ENCODE data around the gene EFHC1. TPM values are rescaled to one million over a fixed set of nuclear protein-coding genes. Genes with fewer than 3 reads are reported as not detected.

The EFHC1 gene
- total and polyA plus RNA-seq, 2 donors (not counting 1 experiment from before 2014, with no cell fraction given), result 19.4 to 34.8 TPM

DNA sequence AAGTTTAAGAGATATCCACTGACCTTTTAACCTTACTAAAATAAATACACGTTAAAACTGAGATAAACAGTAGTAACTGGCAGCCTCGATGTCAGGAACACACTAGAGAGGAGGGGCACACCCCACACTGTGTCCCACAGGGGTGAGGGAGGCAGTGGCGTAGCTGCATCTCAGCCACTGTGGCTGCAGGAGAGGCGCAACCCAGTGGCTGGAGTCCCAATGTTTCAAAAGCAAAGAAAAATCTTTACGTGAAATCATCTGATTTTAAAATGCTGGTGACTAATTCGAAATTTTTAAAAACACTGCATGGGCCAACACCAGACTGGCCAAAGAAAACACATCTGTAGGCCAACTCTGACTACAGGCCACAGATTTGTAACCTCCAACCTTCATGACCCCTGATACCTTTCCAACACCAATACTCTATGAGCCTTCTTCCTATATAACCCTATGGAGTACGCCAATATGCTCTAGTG lies 102.0 kb downstream of the EFHC1 start:
- Mint-ChIP-seq H3K4me3 (no peak overlapping the region), H3K4me1 (peaks cover 2% of the 10 kb centered on the region), H3K9me3 (ENCODE audit: insufficient read depth) (no peaks in the 10 kb centered on the region), H3K27ac (no peak overlapping the region), H3K27me3 (no peaks in the 10 kb centered on the region)
- POLR2A ChIA-PET, result no interaction called here
- H3K27ac ChIP-seq (ENCODE audit: low read length in 2 of 2), result no peak overlapping the region
- peaks cover 0 to 4% of the 10 kb centered on the region in 2 experiments for H3K36me3 ChIP-seq (replicated peaks in 1 of 2; ENCODE audit: control extremely low read depth in 1 of 2, control insufficient read depth in 1 of 2, extremely low read depth in 1 of 2, insufficient read depth in 2 of 2, low read length in 1 of 2)
- ATAC-seq (ENCODE audit: low read depth) (no peak), DNase-seq (no peak)
- TF ChIP-seq CTCF (IDR thresholded peaks at IDR 0.05) (no peak), EZH2 (IDR thresholded peaks at IDR 0.05; ENCODE audit: borderline replicate concordance, insufficient read depth, low read depth, low read length, poor library complexity, severe bottlenecking) (no peak)
- 98% methylated on average over 5 of the region's 7 CpGs for WGBS (ENCODE audit: insufficient coverage)
- H3K4me3 ChIP-seq (ENCODE audit: control extremely low read depth in 1 of 5, extremely low read depth in 1 of 5, insufficient read depth in 1 of 5, low read depth in 2 of 5, low read length in 4 of 5), result no peak overlapping the region
- no peaks in the 10 kb centered on the region for H3K4me1 ChIP-seq (ENCODE audit: control insufficient read depth in 2 of 2, insufficient read depth in 2 of 2, low read length in 2 of 2)
- H3K9me3 ChIP-seq (ENCODE audit: control extremely low read depth in 1 of 3, control insufficient read depth in 2 of 3, insufficient read depth in 1 of 3, low read length in 2 of 3), result no peaks in the 10 kb centered on the region
- H3K27me3 ChIP-seq (replicated peaks in 1 of 4; ENCODE audit: control extremely low read depth in 1 of 4, control insufficient read depth in 3 of 4, insufficient read depth in 4 of 4, low read length in 3 of 4), result no peaks in the 10 kb centered on the region
- intact Hi-C loops (cut with micrococcal nuclease), result no loop called here
- CTCF ChIA-PET, result interaction anchor here (1.2 kb wide), 1 partner anchor 105 kb away, joined by 4 read pairs; no protein-coding TSS in a partner anchor
- no peak overlapping the region for H2AFZ ChIP-seq (ENCODE audit: insufficient read depth, low read depth, low read length, poor library complexity, severe bottlenecking)
- no peak overlapping the region for H3K4me2 ChIP-seq (replicated peaks; ENCODE audit: low read depth, low read length, poor library complexity, severe bottlenecking)
- H4K20me1 ChIP-seq (ENCODE audit: control insufficient read depth, insufficient read depth, low read length, poor library complexity, severe bottlenecking), result no peaks in the 10 kb centered on the region
- no peak overlapping the region for H3K9ac ChIP-seq (ENCODE audit: low read length)
- H3K79me2 ChIP-seq (ENCODE audit: control insufficient read depth, insufficient read depth, low read length), result no peaks in the 10 kb centered on the region

GRCh38 chr6:52522655-52523054 lies 102.5 kb downstream of the EFHC1 start:
- Mint-ChIP-seq H3K27me3 (no peaks in the 10 kb centered on the region), H3K4me1 (peaks cover 2% of the 10 kb centered on the region), H3K27ac (no peak overlapping the region), H3K4me3 (no peak overlapping the region), H3K9me3 (ENCODE audit: insufficient read depth) (no peaks in the 10 kb centered on the region)
- WGBS (ENCODE audit: insufficient coverage), result 89% methylated on average over 3 of the region's 3 CpGs
- POLR2A ChIA-PET, result no interaction called here
- ATAC-seq (ENCODE audit: low read depth), result no peak
- H4K20me1 ChIP-seq (ENCODE audit: control insufficient read depth, insufficient read depth, low read length, poor library complexity, severe bottlenecking), result no peaks in the 10 kb centered on the region
- no peaks in the 10 kb centered on the region for H3K79me2 ChIP-seq (ENCODE audit: control insufficient read depth, insufficient read depth, low read length)
- no peak for DNase-seq
- H2AFZ ChIP-seq (ENCODE audit: insufficient read depth, low read depth, low read length, poor library complexity, severe bottlenecking), result no peak overlapping the region
- no peak overlapping the region for H3K9ac ChIP-seq (ENCODE audit: low read length)
- no peaks in the 10 kb centered on the region for H3K4me1 ChIP-seq (ENCODE audit: control insufficient read depth in 2 of 2, insufficient read depth in 2 of 2, low read length in 2 of 2)
- H3K9me3 ChIP-seq (ENCODE audit: control extremely low read depth in 1 of 3, control insufficient read depth in 2 of 3, insufficient read depth in 1 of 3, low read length in 2 of 3), result no peaks in the 10 kb centered on the region
- H3K36me3 ChIP-seq (replicated peaks in 1 of 2; ENCODE audit: control extremely low read depth in 1 of 2, control insufficient read depth in 1 of 2, extremely low read depth in 1 of 2, insufficient read depth in 2 of 2, low read length in 1 of 2), result peaks cover 0 to 3% of the 10 kb centered on the region in 2 experiments
- CTCF ChIA-PET, result no interaction called here
- TF ChIP-seq EZH2 (IDR thresholded peaks at IDR 0.05; ENCODE audit: borderline replicate concordance, insufficient read depth, low read depth, low read length, poor library complexity, severe bottlenecking) (no peak), CTCF (IDR thresholded peaks at IDR 0.05) (no peak)
- intact Hi-C loops (cut with micrococcal nuclease), result no loop called here
- no peak overlapping the region for H3K4me2 ChIP-seq (replicated peaks; ENCODE audit: low read depth, low read length, poor library complexity, severe bottlenecking)
- H3K27me3 ChIP-seq (replicated peaks in 1 of 4; ENCODE audit: control extremely low read depth in 1 of 4, control insufficient read depth in 3 of 4, insufficient read depth in 4 of 4, low read length in 3 of 4), result no peaks in the 10 kb centered on the region
- no peak overlapping the region for H3K27ac ChIP-seq (ENCODE audit: low read length in 2 of 2)
- no peak overlapping the region for H3K4me3 ChIP-seq (ENCODE audit: control extremely low read depth in 1 of 5, extremely low read depth in 1 of 5, insufficient read depth in 1 of 5, low read depth in 2 of 5, low read length in 4 of 5)

Measured in B cell (primary cell).